HL-60 (cell line): ENCODE data around the gene ADGRG6.
"Not testable (repeated sequence)": the region's sequence is repeated elsewhere in the genome, so short reads cannot be mapped to it uniquely, and the experiment has no call there.

Experiments used
- DNase-seq, 2 experiments: peaks; one replicate each; pipeline ENCODE4 v3.0.0-alpha.2; 2010 to 2020; ENCODE audit warnings: low read depth in 1 of 2, low spot score in 1 of 2
- H3K27ac ChIP-seq: fragments of 250-450 bp; sonication (Bioruptor Pico); replicated peaks from 2 replicates; pipeline ENCODE4 v1.5.1; 2020; ENCODE audit warnings: mild to moderate bottlenecking, moderate library complexity
- H3K27me3 ChIP-seq: fragments of 250-450 bp; sonication (Bioruptor Pico); 2 replicates; pipeline ENCODE4 v1.5.1; 2021; ENCODE audit warnings: mild to moderate bottlenecking, moderate library complexity; ENCODE audit not compliant: insufficient read depth, poor library complexity, severe bottlenecking
- H3K4me3 ChIP-seq: replicated peaks from 2 replicates; pipeline ENCODE4 v1.5.1; 2011; ENCODE audit warnings: mild to moderate bottlenecking, control low read depth, low read length; ENCODE audit not compliant: insufficient read depth
- GABPA ChIP-seq: IDR thresholded peaks from 2 replicates; pipeline ENCODE4 v1.6.1; 2012; ENCODE audit warnings: low read depth
- POLR2AphosphoS5 ChIP-seq: IDR thresholded peaks from 2 replicates; pipeline ENCODE4 v1.6.1; 2012; ENCODE audit warnings: low read depth
- SPI1 ChIP-seq: IDR thresholded peaks from 2 replicates; pipeline ENCODE4 v1.6.1; 2012; ENCODE audit warnings: low read depth, mild to moderate bottlenecking, borderline replicate concordance
- TF ChIP-seq, protein P1 (sequence below): IDR thresholded peaks from 2 replicates; pipeline ENCODE4 v1.6.1; 2012; ENCODE audit warnings: low read depth; ENCODE audit not compliant: insufficient replicate concordance
- TF ChIP-seq, protein P2 (sequence below): IDR thresholded peaks from one replicate; pipeline ENCODE4 v1.5.1; 2011; ENCODE audit warnings: low read length, control low read depth, inconsistent platforms; ENCODE audit not compliant: insufficient read depth

ADGRG6 gene

DNA sequence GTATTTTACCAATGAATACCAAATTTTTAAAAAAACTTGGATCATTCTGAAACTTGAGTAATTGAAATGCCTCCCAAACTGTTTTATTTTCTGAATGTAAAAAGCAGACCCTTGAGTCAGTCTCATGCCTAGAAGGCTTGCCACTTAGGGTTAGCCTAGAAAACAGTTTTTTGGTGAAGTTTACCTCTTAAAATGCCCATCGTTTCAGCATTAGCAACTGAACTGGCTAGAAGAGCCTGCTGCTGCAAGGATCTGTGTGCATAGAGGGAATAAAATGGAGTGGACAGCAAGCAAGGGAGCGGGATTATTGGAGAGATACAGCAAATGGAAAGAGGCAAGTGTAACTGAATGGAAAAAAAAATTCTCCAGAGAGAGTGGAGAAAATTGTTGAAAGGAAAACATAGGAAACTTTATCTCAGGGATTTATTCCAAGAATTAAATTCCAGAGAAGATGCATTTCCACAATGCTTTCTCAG, 40.1 kb downstream of the ADGRG6 start:
- TF ChIP-seq, protein P1, sequence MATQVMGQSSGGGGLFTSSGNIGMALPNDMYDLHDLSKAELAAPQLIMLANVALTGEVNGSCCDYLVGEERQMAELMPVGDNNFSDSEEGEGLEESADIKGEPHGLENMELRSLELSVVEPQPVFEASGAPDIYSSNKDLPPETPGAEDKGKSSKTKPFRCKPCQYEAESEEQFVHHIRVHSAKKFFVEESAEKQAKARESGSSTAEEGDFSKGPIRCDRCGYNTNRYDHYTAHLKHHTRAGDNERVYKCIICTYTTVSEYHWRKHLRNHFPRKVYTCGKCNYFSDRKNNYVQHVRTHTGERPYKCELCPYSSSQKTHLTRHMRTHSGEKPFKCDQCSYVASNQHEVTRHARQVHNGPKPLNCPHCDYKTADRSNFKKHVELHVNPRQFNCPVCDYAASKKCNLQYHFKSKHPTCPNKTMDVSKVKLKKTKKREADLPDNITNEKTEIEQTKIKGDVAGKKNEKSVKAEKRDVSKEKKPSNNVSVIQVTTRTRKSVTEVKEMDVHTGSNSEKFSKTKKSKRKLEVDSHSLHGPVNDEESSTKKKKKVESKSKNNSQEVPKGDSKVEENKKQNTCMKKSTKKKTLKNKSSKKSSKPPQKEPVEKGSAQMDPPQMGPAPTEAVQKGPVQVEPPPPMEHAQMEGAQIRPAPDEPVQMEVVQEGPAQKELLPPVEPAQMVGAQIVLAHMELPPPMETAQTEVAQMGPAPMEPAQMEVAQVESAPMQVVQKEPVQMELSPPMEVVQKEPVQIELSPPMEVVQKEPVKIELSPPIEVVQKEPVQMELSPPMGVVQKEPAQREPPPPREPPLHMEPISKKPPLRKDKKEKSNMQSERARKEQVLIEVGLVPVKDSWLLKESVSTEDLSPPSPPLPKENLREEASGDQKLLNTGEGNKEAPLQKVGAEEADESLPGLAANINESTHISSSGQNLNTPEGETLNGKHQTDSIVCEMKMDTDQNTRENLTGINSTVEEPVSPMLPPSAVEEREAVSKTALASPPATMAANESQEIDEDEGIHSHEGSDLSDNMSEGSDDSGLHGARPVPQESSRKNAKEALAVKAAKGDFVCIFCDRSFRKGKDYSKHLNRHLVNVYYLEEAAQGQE, result no peak
- TF ChIP-seq SPI1, result no peak
- TF ChIP-seq, protein P2, sequence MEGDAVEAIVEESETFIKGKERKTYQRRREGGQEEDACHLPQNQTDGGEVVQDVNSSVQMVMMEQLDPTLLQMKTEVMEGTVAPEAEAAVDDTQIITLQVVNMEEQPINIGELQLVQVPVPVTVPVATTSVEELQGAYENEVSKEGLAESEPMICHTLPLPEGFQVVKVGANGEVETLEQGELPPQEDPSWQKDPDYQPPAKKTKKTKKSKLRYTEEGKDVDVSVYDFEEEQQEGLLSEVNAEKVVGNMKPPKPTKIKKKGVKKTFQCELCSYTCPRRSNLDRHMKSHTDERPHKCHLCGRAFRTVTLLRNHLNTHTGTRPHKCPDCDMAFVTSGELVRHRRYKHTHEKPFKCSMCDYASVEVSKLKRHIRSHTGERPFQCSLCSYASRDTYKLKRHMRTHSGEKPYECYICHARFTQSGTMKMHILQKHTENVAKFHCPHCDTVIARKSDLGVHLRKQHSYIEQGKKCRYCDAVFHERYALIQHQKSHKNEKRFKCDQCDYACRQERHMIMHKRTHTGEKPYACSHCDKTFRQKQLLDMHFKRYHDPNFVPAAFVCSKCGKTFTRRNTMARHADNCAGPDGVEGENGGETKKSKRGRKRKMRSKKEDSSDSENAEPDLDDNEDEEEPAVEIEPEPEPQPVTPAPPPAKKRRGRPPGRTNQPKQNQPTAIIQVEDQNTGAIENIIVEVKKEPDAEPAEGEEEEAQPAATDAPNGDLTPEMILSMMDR, result no peak
- TF ChIP-seq POLR2AphosphoS5, result no peak
- no peak for TF ChIP-seq GABPA
- Histone ChIP-seq H3K27ac (no peak overlapping the region), H3K27me3 (peaks cover 3% of the 10 kb centered on the region), H3K4me3 (no peak overlapping the region)
- DNase-seq, result no peak

DNA sequence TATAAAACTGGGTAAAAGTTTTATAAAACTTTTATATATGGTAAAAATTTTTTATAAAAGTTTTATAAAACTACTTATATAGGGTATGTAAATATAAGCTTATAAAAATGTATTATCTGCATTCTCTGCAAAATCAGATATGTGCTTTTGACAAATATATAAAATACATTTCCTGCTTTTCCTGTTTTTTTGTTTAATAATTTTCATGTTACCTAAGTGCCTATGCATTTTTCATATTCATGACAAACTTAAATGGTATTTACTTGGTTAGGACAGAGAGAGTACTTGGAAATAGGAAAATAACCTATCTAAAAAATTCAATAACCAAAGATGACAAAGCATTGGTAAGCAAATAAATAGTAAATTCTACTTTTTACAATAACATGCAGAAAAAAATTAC, 41.2 kb downstream of the ADGRG6 start:
- Histone ChIP-seq H3K27me3 (peaks cover 3% of the 10 kb centered on the region), H3K27ac (no peak overlapping the region), H3K4me3 (no peak overlapping the region)
- TF ChIP-seq, protein P2, result no peak
- TF ChIP-seq POLR2AphosphoS5 (no peak), SPI1 (no peak), GABPA (no peak)
- TF ChIP-seq, protein P1, result no peak
- no peak for DNase-seq

DNA sequence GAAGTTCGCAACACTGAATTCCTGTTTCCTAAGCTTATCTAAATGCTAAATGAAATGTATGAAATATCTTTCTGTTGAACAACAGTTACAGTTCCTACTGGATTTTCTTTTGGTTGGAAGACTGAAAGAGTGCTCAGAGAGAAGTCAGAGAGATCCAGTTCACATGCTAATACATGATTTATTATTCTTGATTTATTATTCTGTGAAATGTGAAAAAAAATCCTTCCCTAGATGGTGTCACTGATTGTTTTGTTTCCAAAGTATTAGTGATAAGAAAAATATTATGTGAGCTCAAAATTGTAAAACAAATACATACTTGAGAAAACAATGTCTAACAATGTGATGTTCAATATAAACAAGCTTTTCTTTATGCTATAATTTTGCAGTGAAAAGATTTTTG, 42.1 kb downstream of the ADGRG6 start:
- no peak for DNase-seq
- Histone ChIP-seq H3K4me3 (no peak overlapping the region), H3K27me3 (peaks cover 3% of the 10 kb centered on the region), H3K27ac (no peak overlapping the region)
- no peak for TF ChIP-seq SPI1
- TF ChIP-seq, protein P2, result no peak

DNA sequence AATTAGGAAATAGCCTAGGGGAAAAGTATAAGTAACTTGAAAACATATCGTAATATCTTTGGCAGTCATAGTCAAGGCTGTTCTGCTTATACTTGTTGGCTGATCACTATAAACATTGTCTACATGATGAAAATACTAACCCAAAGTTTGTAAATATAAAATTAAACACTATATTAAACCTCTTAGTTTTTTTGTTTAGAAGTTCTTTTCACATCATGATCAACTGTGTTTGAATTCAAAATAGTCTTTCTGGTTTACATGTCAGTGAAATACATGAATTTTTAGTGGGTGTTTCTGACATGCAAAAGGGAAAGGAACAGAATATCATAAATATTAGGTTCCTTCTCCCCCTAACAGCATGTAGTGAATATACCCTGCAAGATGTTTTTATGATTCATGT, 43.5 kb downstream of the ADGRG6 start:
- DNase-seq, result no peak
- H3K4me3 ChIP-seq, result no peak overlapping the region
- TF ChIP-seq GABPA (no peak), SPI1 (no peak), POLR2AphosphoS5 (no peak)
- TF ChIP-seq, protein P1, result no peak
- TF ChIP-seq, protein P2, result no peak
- H3K27ac ChIP-seq, result no peak overlapping the region
- no peaks in the 10 kb centered on the region for H3K27me3 ChIP-seq

DNA sequence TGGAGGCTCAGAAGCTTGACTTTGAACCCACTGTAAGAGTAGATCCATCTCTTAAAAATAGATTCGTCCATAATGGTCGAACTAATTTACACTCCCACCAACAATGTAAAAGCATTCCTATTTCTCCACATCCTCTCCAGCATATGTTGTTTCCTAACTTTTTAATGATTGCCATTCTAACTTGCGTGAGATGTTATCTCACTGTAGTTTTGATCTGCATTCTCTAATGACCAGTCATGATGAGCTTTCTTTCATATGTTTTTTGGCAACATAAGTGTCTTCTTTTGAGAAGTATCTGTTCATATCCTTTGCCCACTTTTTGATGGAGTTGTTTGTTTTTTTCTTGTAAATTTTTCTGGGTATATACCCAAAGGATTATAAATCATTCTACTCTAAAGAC, 44.4 kb downstream of the ADGRG6 start:
- not testable (repeated sequence) for H3K4me3 ChIP-seq, H3K27ac ChIP-seq, H3K27me3 ChIP-seq, DNase-seq
